H1 (cell line): ENCODE results near the gene CPHXL. TPM values are rescaled to one million over a fixed set of nuclear protein-coding genes. Genes with fewer than 3 reads are reported as not detected.

Experiments used
- EGR1 ChIP-seq: IDR thresholded peaks from 2 replicates; pipeline ENCODE4 v1.6.1; 2011; ENCODE audit warnings: low read depth, low read length, borderline replicate concordance
- RAD21 ChIP-seq, 2 experiments: IDR thresholded peaks in 1 of 2; conservative IDR thresholded peaks in 1 of 2; 2 replicates each; pipeline ENCODE4 v1.6.1; 2011; ENCODE audit warnings: low read depth in 2 of 2, low read length in 2 of 2, improper control_type of control experiment in 1 of 2, inconsistent platforms in 1 of 2, mild to moderate bottlenecking in 1 of 2, moderate library complexity in 1 of 2
- SP2 ChIP-seq: IDR thresholded peaks from 2 replicates; pipeline ENCODE4 v1.6.1; 2012; ENCODE audit warnings: mild to moderate bottlenecking, low read length, inconsistent platforms
- polyA plus RNA-seq, 7 experiments: library from polyadenylated mRNA; depleted of rRNA in 3 of 7; stranded (reverse) in 5 of 7; unstranded in 2 of 7; fragments of >200 nt in 5 of 7; fragments of 200-250 nt in 2 of 7; gene quantifications; 1 replicate in 5 of 7; 2 replicates in 1 of 7; 4 replicates in 1 of 7; pipeline versions ENCODE4 v1.2.1 to v1.2.3, GENCODE V29; 2011 to 2013; ENCODE audit warnings: missing spikeins in 2 of 7, mixed read lengths in 2 of 7
- total RNA-seq: library from RNA; stranded (reverse); fragmentation: NEBNext Ultra II Directional; extraction: Animal tissue kit (Norgen Biotek cat#: 25700); gene quantifications from 2 replicates; pipeline ENCODE4 v1.2.1, GENCODE V29; 2021

The CPHXL gene
- total and polyA plus RNA-seq, 2 of the 8 experiments (the other 6 are each of a cell fraction or from before 2014, with no cell fraction given) = not detected

- TF ChIP-seq EGR1 = no peak
- TF ChIP-seq RAD21 (IDR thresholded peaks at IDR 0.05 in 1 of 2, conservative IDR thresholded peaks at IDR 0.05 in 1 of 2; ENCODE audit: low read depth in 2 of 2, low read length in 2 of 2) = no peak
- no peak for TF ChIP-seq SP2
- TF ChIP-seq, all 59 proteins: peak for 0
These were observed 6.6 kb upstream of the CPHXL start (continued) for GRCh38 chr16:75732871-75733270.
